GF-D8 (cell line): ENCODE results near the gene MRTFB.
"Not testable (repeated sequence)": the region's sequence is repeated elsewhere in the genome, so short reads cannot be mapped to it uniquely, and the experiment has no call there.

Experiments used
- DNase-seq: peaks from one replicate; lab custom pipeline; 2025; lab: John Stamatoyannopoulos, UW

Gene MRTFB, protein sequence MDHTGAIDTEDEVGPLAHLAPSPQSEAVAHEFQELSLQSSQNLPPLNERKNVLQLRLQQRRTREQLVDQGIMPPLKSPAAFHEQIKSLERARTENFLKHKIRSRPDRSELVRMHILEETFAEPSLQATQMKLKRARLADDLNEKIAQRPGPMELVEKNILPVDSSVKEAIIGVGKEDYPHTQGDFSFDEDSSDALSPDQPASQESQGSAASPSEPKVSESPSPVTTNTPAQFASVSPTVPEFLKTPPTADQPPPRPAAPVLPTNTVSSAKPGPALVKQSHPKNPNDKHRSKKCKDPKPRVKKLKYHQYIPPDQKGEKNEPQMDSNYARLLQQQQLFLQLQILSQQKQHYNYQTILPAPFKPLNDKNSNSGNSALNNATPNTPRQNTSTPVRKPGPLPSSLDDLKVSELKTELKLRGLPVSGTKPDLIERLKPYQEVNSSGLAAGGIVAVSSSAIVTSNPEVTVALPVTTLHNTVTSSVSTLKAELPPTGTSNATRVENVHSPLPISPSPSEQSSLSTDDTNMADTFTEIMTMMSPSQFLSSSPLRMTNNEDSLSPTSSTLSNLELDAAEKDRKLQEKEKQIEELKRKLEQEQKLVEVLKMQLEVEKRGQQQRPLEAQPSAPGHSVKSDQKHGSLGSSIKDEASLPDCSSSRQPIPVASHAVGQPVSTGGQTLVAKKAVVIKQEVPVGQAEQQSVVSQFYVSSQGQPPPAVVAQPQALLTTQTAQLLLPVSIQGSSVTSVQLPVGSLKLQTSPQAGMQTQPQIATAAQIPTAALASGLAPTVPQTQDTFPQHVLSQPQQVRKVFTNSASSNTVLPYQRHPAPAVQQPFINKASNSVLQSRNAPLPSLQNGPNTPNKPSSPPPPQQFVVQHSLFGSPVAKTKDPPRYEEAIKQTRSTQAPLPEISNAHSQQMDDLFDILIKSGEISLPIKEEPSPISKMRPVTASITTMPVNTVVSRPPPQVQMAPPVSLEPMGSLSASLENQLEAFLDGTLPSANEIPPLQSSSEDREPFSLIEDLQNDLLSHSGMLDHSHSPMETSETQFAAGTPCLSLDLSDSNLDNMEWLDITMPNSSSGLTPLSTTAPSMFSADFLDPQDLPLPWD

DNA sequence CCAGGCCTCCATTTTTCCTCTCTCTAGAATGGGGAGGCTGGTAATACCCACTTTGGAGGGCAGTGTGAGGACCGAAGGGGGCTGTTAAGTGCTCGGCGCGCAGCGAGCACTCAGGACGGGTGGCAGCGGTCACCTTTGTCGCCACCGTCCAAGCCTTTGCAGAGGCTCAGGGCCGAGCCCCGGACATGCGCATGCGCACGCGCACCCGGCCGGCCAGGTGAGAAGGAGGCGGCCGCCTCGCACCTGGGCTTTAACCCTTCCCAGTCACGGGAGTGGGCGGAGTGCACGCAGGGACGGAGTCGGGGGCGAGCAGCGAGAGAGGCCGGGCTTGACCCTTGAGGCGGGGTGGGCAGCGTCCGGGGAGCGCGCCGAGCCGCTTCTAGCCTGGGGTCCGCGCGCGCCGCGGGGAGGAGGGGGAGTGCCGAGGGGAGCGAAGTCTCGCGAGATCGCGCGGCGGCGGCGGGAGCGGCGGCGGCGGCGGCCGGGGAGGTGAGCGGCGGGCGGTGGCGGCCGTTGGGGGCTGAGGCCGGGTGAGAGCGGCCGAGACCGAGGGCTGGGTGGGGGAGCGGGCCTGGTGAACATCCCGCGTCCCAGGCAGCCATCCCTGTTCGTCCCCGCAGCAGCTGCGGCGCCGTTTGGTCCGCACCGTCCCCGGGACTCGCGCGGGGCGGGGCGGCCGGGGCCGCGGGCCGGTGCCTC is at the start of gene MRTFB:
Gene MRTFB (plus strand): TSS at position 443 of the 699 bp plus-strand sequence. CDS start 69,288 bp downstream, outside the sequence.
- no peak for DNase-seq

DNA sequence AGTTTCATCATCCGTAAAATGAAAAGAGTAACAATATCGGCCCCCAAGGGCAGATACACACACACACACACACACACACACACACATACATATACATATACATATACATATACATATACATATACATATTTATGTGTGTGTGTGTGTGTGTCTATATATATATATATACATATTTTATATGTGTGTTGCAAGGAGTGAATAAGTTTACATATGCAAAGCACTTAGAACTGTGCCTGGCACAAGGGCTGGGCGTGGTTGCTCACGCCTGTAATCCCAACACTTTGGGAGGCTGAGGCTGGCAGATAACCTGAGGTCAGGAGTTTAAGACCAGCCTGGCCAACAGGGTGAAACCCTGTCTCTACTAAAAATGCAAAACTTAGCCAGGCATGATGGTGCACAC is 47.6 kb upstream of the MRTFB start:
- not testable (repeated sequence) for DNase-seq

DNA sequence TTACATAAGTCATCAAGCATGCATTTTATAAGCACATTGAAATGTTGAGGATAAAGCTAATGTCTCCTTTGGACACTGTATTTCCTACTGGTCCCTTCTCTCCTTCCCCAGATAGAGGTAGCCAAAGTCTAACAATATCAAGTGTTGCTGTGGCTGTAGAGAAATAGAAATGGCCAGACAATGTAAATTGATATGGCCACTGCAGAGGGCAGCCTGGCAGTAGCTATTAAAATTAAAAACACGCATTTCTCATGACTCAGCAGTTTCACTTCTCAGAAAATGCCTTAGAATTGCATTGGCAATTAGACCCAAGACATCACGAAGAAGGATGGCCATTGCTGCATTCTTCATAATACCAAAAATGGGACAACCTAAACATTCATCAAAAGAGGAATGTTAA is 46.8 kb upstream of the MRTFB start:
- no peak for DNase-seq

DNA sequence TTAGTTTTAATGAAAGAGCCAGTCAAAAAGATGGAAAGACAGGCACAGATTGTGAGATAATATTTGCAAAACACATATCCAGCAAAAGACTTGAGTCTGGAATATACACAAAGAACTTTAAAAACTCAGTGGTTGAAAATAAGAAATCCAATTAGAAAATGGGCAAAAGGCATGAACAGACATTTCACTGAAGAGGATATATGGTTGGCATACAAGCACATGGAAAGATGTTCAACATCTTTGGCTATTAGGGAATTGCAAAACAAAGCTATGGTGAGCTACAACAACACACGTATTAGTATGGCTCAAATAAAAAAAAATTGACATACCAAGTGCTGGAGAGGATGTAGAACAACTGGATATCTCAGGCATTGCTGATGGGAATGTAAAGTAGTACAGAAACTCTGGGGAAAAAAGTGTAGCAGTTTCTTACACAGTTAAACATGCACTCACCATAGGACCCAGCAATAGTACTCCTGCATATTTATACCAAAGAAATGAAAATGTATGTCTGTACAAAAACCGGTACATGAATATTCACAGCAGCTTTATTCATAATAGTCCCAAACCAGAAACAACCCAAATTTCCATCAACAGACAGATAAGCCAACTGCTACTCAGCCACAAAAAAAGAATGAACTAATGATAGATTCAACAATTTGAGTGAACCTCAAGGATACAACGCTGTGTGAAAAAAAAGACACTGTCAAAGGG is 44.4 kb upstream of the MRTFB start:
- DNase-seq: no peak

DNA sequence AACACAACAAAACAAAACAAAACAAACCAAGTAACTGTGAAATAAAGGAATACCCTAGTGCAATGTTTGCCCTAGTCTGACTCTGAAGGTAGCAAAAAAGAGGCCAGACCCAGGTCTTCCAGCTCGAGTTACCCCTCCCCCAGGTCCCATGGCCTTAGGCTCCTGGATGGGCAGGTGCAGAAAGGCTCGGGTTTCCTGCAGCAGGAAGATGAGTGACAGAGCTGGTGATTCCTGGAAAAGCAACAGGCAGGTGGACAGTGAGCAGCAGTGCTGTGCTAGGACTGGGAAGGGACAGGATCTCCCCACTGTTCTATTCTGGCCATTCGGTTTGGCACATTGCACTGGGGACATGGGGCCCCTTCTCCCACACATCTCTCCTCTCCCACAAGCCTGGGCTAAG is 42.9 kb upstream of the MRTFB start:
- DNase-seq: no peak

DNA sequence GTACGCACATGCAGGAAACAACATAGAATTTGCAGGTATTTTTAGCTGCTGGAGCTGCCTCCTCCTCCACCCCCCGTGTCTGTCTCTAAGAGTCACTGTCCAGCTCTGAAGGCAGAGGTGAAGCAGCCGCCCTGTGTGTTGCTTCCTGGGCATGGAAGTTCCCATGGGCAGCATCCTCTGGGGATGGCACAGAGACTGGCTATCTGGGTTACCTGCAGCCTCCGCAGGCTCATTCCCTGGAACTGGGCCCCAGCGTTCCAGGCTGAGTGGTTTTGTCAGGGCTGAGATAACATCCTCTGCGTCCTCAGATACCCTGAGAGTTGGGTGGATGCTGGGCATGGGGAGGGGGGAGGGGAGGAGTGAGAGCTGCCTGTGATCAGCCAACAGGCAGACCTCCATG is 41.5 kb upstream of the MRTFB start:
- DNase-seq: no peak

DNA sequence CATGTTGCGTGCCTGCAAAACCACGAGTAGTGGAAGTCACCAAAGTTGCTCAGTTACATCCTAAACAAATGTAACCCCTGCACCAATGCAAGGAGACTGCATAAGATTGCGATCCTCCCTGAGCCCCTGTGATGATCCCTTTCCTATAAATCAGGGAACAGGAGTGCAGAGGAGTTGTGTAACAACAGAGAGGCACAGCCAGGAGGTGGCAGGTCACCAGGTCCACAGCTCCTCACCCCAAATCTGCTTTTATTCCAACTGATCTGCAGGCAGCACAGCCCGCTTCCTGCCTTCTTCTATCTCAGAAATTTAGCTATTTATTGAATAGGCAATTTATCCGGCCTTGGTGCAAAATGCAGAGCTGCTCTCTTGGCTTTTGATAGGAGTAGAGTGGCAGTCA is 36.0 kb upstream of the MRTFB start:
- no peak for DNase-seq

DNA sequence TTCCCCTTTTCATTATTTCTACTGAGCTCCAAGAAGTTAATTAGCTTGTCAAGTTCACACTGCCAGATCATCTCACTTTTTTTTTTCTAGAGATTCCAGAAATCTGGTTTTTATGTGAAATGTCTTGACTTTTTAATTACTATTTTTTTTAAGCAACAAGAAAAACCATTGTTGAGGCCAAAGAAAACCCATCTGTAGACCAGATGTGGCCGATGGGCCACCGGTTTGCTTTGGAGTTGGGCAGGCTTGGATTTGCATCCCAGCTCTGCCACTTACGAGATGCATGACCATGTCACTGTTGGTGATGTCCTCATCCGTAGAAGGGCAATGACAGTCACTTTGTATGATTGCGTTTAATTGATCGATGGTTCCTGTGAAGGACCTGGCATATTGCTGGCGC is 34.2 kb upstream of the MRTFB start:
- no peak for DNase-seq

DNA sequence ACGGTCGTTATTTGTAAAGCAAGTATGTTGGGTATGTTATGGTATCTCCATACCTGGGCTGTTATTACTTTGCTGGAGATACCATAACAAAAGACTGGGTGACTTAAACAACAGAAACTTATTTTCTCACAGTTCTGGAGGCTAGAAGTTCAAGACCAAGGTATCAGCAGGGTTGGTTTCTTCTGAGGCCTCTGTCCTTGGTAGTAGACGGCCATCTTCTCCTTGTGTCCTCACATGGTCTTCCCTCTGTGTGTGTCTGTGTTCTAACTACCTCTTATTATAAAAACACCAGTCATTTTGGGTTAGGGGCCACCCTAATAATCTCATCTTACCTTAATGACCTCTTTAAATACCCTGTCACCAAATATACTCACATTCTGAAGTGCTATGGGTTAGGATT is 33.2 kb upstream of the MRTFB start:
- no peak for DNase-seq

DNA sequence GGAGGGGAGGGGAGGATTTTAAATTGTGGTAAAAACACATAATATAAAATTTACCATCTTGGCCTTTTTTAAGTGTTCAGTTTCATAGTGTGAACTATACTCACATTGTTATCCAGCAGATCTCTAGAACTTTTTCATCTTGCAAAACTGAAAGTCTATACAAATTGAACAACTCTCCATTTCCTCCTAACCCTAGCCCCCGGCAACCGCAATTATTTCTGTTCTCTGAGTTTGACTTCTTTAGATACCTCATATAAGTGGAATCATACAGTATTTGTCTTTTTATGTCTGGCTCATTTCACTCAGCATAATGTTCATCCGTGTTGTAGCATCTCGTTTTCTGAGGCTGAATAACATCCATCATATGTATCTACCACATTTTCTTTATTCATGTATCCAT is 30.0 kb upstream of the MRTFB start:
- DNase-seq: no peak

DNA sequence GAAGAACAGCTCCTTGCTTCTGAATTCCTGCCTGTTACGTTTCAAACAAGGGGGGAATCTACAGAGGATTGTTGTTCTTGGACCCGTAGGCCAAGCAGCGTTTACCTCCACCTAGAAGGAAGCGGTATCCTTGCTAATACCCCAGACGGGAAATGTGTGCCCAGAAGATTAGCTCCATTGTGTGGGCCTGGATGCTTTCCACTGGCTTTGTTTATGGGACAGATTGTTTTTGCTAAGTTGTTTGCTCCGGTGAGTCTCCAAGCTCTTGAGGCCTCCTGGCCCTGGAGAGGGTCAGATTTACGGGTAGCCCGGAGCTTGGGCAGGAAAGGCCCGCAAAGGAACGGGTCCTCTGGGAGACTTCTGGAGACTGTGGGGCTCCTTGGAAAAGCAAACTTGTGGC is 28.4 kb upstream of the MRTFB start:
- DNase-seq: no peak

DNA sequence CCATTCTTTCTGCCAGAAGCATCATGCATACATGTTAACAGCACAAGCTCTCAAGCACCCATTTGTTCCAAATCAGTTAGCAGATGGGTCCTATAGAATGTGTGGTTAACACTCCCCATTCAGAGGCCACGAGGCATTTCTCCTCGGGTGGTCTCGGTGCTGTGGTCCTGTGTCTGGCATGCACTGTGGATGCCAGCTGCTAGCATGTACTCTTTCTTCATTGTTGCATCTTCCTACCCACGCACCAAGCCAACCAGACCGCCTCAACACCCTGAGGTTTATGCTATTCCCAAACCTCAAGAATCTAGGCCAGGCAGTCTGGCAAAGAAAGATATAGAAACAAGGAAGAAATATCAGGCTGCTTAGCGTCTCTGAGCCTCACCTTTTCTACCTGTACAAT is 27.8 kb upstream of the MRTFB start:
- DNase-seq: no peak

DNA sequence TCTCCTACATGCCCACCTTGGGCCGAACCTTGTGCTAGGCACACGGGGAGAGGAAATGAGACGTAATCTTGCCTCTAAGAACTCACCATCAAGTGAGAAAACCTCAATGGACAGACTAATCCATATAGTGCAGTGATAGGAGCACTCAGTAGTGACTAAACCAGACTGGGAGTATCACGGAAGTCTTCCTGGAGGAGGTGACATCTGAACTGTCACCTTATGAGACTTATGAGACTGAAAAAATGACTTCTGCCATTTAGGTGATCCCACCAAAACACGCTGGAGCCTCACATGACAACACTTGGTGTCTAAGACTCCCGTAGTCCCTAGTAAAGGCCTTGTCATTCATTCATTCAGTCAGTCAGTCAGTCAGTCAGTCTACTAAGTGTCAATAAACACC is 27.3 kb upstream of the MRTFB start:
- DNase-seq: no peak

DNA sequence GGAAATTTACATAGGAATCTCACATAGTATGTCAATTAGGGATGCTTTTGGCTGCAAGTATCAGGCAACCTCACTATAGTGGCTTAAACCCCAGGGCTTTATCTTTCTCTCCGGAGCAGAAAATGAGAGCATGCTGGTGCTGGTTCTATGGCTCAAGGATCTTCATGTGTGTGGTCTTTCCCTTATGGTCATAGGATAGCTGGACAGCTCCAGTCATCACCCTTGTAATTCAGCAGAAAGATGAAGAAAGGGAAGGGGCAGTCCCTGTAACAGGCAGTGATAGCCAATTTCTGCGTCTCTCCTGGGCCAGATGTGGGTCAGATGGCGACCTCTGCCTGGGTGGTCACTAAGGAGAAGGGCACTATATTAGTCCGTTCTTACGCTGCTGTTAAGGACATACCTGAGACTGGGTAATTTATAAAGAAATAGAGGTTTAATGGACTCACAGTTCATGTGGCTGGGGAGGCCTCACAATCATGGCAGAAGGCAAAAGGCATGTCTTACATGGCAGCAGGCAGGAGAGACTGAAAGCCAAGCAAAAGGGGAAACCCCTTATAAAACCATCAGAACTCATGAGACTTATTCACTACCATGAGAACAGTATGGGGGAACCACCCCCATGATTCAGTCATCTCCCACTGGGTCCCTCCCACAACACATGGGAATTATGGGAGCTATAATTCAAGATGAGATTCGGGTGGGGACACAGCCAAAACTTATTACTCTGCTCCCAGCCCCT is 23.8 kb upstream of the MRTFB start:
- DNase-seq: not testable (repeated sequence)

DNA sequence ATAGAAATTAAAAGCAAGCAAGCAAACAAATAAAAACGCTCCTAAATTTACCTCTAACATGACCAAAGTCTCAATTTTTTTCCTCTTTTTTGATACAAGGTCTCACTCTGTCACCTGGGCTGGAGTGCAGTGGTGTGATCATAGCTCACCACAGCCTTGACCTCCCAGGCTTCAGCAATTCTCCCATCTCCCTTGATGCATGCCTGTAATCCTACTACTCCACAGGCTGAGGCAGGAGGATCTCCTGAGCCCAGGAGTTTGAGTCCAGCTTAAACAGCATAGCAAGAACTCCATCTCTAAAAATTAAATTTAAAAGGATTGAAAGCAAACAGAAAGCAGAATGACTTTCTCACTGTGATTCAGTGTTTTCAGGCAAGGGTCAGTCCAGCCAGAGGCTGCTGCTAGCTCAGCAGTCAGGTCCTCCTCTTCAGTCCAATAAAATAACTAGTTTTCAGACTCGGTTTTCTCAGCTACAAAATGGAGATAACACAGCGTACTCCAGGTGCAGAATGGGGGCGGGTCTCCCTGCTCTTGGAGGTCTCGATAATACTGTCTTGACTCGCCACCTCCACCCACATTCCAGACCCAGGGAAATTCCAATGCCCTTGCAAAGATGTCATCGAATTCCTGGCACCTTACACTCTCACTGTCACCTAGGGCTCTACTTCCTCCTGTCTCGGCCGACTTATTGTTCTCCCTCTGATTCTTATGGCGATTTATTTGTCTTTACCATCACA is 20.7 kb upstream of the MRTFB start:
- no peak for DNase-seq

DNA sequence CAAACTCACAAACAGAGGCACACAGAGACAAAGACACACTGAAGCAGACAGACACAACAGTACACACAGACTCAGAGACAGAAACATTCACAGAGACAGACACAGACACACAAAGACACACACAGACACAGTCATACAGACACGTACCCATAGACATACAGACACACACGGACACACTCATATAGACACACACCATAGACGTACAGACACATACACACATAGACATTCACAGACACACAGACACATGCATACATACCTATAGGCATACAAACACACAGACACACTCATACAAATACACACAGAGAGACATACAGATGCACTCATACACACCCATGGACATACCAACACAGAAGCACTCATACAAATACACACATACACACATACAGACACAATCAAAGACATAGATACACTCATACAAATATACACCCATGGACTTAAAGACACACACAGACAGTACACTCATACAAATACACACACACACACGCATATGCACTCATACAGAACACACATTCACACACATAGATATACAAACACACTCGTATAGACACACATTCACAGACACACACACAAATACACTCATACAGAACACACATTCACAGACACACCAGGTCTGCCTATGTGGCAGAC is 19.9 kb upstream of the MRTFB start:
- DNase-seq: no peak

DNA sequence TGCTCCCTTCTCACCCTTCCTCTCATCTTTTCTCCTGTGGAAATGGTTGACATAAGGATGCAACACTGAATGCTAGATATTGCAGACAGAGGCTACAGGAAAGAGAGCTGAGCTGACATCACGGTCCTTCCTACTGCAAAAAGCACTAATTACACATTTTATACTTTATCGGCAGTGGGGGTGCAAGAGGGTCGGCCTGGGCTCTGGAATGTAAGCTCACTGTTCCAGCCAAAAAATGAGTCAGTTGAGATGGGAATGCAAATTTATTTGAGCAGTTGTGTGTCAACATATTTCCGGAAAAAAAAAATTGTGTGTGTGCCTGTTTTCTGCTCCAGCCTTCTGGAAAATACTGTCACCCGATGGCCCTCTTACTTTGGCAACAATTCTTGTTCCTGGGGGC is 14.1 kb upstream of the MRTFB start:
- no peak for DNase-seq

DNA sequence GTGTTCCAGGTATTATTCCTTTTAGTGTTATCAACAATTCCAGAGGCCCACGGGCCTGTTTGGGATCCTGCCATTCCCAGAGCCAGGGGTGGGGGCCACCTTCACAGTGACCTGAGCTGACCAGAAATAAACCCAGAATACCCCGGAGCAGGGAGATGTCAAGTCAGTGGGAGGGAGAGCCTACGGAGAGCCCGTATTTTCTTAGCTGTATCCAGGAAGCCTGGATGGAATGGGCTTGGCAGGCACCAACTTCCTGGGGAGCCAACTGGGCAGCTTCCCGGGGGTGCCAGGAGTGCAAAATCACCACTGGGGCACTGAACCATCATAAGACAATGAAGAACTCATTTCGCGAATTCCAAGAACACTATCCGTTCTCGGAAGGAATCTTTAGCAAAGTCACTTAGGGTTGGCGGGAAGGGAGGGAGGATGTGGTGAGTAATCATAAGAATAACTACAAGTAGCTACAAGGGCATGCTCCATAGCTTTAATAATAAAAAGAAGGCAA is 13.2 kb upstream of the MRTFB start:
- DNase-seq: no peak

DNA sequence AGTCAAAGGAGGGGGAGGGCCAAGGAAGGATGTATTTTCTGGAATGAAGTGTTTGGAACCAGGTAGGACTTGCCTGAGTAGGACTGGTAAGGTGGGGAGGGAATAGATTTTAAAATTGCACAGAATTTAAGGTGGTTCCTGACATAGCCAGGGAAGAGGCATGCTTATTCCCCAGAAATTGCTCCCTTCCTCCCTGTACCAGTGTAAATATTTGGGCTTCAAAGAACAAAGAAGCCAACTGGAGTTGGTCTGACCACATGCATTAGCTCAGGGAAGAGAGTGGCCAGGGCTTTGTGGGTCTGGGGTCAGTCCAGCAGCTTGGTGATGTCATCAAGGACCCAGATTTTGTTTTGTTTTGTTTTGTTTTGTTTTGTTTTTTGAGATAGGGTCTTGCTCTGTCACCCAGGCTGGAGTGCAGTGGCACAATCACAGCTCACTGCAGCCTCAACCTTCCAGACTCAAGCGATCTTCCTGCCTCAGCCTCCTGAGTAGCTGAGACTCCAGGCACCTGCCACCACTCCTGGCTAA is 9.3 kb upstream of the MRTFB start:
- DNase-seq: no peak
